ENCODE results near the gene ZNF334. TPM values are rescaled to one million over a fixed set of nuclear protein-coding genes. Genes with fewer than 3 reads are reported as not detected.

The ZNF334 gene
- total RNA-seq, 3 donors from 2014 or later: 1.2 to 4.5 (median 2.7) TPM

DNA sequence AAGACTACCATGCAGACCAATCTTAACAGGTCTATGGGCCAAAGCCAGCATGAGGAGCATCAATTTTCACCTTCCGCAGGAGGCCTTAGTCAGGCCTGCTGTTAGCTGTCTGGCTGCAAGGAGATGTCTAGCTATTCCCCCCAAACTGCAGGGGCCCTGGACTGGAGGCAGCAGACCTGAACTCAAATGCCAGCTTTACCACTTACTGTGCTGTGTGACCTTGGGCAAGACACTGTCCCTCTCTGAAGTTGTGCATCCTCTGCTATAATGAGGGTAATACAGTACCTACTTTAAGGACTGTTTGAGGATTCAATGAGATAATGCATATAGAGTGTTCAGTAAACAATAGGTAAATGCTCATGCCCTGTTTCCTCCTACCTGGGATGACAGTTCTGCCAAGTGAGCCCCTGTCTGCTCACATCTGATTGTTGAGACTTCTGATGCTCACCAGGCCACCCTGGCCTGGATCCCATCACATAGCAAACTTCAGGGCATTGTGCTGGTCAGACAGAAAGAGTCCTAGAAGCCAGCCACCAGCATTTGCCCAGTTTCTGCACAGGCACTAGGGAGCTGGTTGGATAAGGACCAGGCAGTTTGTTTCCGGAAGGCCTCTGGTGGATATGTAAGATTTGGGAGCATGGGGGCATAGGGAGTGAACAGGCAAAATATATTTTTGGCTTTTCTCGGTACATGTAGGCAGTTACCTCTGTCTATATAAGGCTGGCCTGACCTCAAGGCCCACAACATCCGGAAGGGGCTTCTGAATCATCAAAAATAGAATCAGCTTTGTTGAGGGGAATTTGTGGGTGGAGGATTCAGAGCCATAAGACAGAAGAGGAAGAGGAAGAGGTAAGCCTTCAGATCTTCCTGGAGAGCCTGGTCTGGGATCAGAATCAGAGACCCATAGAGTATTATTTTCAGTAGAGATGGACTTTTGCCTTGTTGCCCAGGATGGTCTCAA is 39.4 kb upstream of the ZNF334 start:
- Histone ChIP-seq H3K9me3 (no peaks in the 10 kb centered on the region), H3K4me3 (no peak overlapping the region), H3K36me3 (ENCODE audit: low read depth) (no peaks in the 10 kb centered on the region), H3K4me1 (ENCODE audit: low read depth) (no peaks in the 10 kb centered on the region)
- TF ChIP-seq, protein P1, sequence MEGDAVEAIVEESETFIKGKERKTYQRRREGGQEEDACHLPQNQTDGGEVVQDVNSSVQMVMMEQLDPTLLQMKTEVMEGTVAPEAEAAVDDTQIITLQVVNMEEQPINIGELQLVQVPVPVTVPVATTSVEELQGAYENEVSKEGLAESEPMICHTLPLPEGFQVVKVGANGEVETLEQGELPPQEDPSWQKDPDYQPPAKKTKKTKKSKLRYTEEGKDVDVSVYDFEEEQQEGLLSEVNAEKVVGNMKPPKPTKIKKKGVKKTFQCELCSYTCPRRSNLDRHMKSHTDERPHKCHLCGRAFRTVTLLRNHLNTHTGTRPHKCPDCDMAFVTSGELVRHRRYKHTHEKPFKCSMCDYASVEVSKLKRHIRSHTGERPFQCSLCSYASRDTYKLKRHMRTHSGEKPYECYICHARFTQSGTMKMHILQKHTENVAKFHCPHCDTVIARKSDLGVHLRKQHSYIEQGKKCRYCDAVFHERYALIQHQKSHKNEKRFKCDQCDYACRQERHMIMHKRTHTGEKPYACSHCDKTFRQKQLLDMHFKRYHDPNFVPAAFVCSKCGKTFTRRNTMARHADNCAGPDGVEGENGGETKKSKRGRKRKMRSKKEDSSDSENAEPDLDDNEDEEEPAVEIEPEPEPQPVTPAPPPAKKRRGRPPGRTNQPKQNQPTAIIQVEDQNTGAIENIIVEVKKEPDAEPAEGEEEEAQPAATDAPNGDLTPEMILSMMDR (IDR thresholded peaks at IDR 0.05): no peak
- peak; percentile 52 for ATAC-seq
- intact Hi-C loops (cut with DNase I, micrococcal nuclease): no loop called here
- peak in 1 of 3 donors; percentile 37 for DNase-seq

DNA sequence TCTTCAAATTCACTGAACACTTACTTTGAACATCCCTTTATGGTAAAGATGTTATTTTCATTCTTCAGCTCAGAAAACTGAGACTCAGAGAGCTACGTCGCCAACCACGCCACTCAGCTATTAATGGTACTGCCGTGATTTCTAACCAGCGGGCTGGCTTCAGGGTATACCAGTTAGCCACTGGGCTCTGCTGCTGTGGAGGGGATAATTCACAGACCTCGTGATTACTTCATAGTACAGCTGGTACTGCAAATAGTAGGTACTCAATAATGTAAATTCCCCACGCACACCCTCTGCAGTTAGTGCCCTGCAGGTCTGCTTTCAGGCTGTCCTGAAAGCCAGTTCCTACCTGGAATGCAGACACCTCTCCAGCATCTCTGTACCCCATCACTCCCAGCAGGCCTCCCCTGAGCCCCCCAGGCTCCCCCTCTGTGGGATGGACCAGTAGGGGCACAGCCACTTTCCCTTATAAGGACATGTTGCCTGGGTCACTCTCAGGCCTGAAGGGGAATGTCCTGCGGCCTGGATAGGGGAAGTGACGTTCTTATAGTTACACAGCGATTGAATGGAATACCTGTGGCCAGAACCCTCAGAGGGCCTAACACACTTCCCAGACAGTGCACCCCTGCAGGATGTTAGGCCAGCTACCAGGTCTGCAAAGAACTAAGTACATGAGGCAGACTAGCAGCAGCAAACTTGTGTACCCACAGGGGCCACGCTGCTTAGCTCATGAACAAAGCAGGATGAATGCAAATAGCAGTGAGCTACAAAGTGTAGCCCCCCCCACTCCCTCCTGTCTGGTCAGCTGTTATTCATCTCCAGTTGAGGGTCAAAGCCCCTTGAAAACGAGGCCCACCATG is 38.4 kb upstream of the ZNF334 start:
- ATAC-seq (peak; percentile 26), DNase-seq (no peak)
- Histone ChIP-seq H3K9me3 (no peaks in the 10 kb centered on the region), H3K4me1 (ENCODE audit: low read depth) (no peaks in the 10 kb centered on the region), H3K36me3 (ENCODE audit: low read depth) (no peaks in the 10 kb centered on the region), H3K4me3 (no peak overlapping the region)
- intact Hi-C loops (cut with DNase I, micrococcal nuclease): no loop called here
- TF ChIP-seq, protein P1 (IDR thresholded peaks at IDR 0.05): no peak

DNA sequence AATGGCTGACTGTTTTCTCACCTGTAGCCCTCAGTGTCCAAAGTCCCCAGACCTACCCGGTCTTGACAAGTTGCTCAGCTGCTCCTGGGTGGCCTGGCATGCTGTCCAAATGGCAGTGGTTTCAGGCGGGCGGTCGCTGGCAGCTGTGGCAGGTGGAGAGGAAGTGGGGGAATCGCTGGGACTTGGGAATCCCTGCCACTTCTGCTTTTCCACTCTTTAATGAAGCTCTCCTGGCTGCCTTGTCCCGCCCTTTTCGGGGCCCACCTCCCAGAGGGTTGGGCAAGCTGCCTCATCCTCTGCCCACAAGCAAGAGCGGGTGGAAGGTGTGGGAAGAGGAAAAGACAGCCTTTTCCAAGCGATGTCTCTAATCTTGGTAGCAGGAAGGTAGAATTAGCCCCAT is 37.1 kb upstream of the ZNF334 start, which contains the start of gene OCSTAMP:
OCSTAMP (minus strand) TSS at position 194 of the 400 bp plus-strand sequence; CDS start at position 100, 94 bp downstream.
- TF ChIP-seq, protein P1 (IDR thresholded peaks at IDR 0.05): no peak
- Histone ChIP-seq H3K9me3 (no peaks in the 10 kb centered on the region), H3K4me3 (no peak within 1 kb of the TSS), H3K36me3 (ENCODE audit: low read depth) (no peaks in the 10 kb centered on the region), H3K4me1 (ENCODE audit: low read depth) (no peaks in the 10 kb centered on the region)
- ATAC-seq (peak; percentile 12), DNase-seq (no peak)
- intact Hi-C loops (cut with DNase I, micrococcal nuclease): no loop called here

DNA sequence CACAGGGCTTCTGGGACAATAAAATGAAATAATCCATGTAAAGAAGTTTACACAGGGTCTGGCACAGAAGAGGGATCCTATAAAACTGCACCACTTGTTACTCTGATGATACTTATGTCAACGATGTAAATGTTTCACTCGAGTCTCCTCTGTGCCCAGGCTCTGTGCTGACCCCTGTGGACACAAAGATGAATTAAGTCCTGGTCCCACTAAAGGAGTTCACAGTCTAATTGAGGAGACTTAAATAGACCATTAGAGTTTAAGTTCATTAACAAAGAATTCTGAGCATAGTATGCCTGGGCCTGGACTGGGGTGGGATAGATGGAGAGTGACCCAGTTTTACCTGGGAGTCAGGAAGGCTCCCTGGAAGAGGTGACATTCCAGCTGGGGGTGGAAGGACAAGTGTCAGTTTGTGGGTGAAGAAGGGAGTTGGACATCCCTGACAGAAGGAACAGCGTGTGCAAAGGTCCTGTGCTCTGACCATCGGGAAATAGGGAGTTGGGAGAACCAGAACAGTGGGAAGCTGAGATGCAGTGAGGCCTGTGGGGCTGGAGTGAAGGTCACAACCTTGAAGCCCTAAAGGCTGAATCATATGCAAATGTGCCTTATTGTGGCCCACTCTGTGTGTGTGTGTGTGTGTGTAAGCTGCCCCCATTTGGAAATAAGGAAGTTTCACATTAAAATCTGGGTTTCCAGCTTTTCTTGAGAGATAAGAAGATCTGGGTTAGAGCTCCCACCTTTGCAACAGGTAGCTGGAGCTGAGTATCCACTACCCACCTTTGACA is 36.0 kb upstream of the ZNF334 start:
- Histone ChIP-seq H3K36me3 (ENCODE audit: low read depth) (no peaks in the 10 kb centered on the region), H3K4me1 (ENCODE audit: low read depth) (no peaks in the 10 kb centered on the region), H3K4me3 (no peak overlapping the region), H3K9me3 (no peaks in the 10 kb centered on the region)
- ATAC-seq (no peak), DNase-seq (no peak)
- intact Hi-C loops (cut with DNase I, micrococcal nuclease): no loop called here
- TF ChIP-seq, protein P1 (IDR thresholded peaks at IDR 0.05): no peak

DNA sequence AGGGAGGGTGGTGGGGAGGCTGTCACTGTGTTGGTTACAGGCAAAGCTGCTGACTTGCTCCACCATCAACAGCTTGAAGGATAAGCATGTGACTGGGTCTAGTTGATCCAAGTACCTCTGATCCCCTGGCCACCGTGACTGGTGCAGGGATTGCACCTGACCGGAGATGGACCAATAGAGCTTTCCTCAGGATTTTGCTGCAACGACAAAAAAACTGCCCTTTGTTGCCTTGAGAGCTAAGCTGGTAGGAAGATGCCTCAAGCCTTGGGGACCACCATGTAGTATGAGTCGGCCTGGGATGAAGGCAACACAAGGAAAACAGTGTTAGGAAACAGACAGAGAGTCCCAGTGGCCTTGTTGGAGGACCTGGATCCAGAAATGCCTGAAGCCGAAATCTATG is 35.3 kb upstream of the ZNF334 start:
- intact Hi-C loops (cut with DNase I, micrococcal nuclease): no loop called here
- TF ChIP-seq, protein P1 (IDR thresholded peaks at IDR 0.05): no peak
- no peak for ATAC-seq
- no peak for DNase-seq
- no peaks in the 10 kb centered on the region for H3K9me3 ChIP-seq
- H3K4me3 ChIP-seq: no peak overlapping the region
- H3K36me3 ChIP-seq (ENCODE audit: low read depth): no peaks in the 10 kb centered on the region
- no peaks in the 10 kb centered on the region for H3K4me1 ChIP-seq (ENCODE audit: low read depth)
